Measurements from ENCODE around the gene DNAJC22. TPM values are rescaled to one million over a fixed set of nuclear protein-coding genes. Genes with fewer than 3 reads are reported as not detected.

The DNAJC22 gene
- polyA plus RNA-seq, 4 donors: 6.5 to 26.4 (median 17.8) TPM

- DNase-seq (ENCODE audit: low read depth in 4 of 4, low spot score in 3 of 4): no peak
Observed at GRCh38 chr12:49342914-49343731, 3.6 kb upstream of the DNAJC22 start.

GRCh38 chr12:49344486-49345050 lies 2.1 kb upstream of the DNAJC22 start:
- DNase-seq (ENCODE audit: low read depth in 4 of 4, low spot score in 3 of 4): no peak

GRCh38 chr12:49345051-49345824 lies 1.4 kb upstream of the DNAJC22 start:
- peak in 2 of 4 donors; percentile 51 to 78 for DNase-seq (ENCODE audit: low read depth in 4 of 4, low spot score in 3 of 4)

GRCh38 chr12:49345825-49346658 lies 646 bp upstream of the DNAJC22 start:
- DNase-seq (ENCODE audit: low read depth in 4 of 4, low spot score in 3 of 4): no peak

GRCh38 chr12:49347311-49348193 lies 864 bp downstream of the DNAJC22 start:
- DNase-seq (ENCODE audit: low read depth in 4 of 4, low spot score in 3 of 4): peak in 1 of 4 donors; percentile 56

GRCh38 chr12:49348781-49349180 lies 2.1 kb downstream of the DNAJC22 start:
- no peak for DNase-seq (ENCODE audit: low read depth in 4 of 4, low spot score in 3 of 4)

GRCh38 chr12:49349266-49349665 lies 2.6 kb downstream of the DNAJC22 start:
- DNase-seq (ENCODE audit: low read depth in 4 of 4, low spot score in 3 of 4): no peak

- DNase-seq (ENCODE audit: low read depth in 4 of 4, low spot score in 3 of 4): no peak
Observed at GRCh38 chr12:49352351-49352750, 5.7 kb downstream of the DNAJC22 start.

GRCh38 chr12:49355913-49356312 lies 9.2 kb downstream of the DNAJC22 start:
- no peak for DNase-seq (ENCODE audit: low read depth in 4 of 4, low spot score in 3 of 4)

GRCh38 chr12:49357103-49357678 lies 10.5 kb downstream of the DNAJC22 start:
- DNase-seq (ENCODE audit: low read depth in 4 of 4, low spot score in 3 of 4): no peak

GRCh38 chr12:49358483-49359141 lies 11.9 kb downstream of the DNAJC22 start:
- DNase-seq (ENCODE audit: low read depth in 4 of 4, low spot score in 3 of 4): peak in 1 of 4 donors; percentile 54

GRCh38 chr12:49359671-49360070 lies 13.0 kb downstream of the DNAJC22 start:
- no peak for DNase-seq (ENCODE audit: low read depth in 4 of 4, low spot score in 3 of 4)

GRCh38 chr12:49362077-49362476 lies 15.4 kb downstream of the DNAJC22 start:
- DNase-seq (ENCODE audit: low read depth in 4 of 4, low spot score in 3 of 4): no peak

GRCh38 chr12:49364989-49365388 lies 18.3 kb downstream of the DNAJC22 start:
- DNase-seq (ENCODE audit: low read depth in 4 of 4, low spot score in 3 of 4): no peak

- DNase-seq (ENCODE audit: low read depth in 4 of 4, low spot score in 3 of 4): no peak
Observed at GRCh38 chr12:49365542-49365941, 18.9 kb downstream of the DNAJC22 start.

- no peak for DNase-seq (ENCODE audit: low read depth in 4 of 4, low spot score in 3 of 4)
Observed at GRCh38 chr12:49366096-49366651, 19.5 kb downstream of the DNAJC22 start.

GRCh38 chr12:49366652-49367380 lies 20.1 kb downstream of the DNAJC22 start:
- DNase-seq (ENCODE audit: low read depth in 4 of 4, low spot score in 3 of 4): peak; percentile 87 to 92 (median 90)
